Femur (tissue), 1 donor: ENCODE results near the gene WHRN.

Experiments
- DNase-seq: peaks from one replicate; pipeline ENCODE4 v3.0.0-alpha.2; 2017

WHRN gene

DNA sequence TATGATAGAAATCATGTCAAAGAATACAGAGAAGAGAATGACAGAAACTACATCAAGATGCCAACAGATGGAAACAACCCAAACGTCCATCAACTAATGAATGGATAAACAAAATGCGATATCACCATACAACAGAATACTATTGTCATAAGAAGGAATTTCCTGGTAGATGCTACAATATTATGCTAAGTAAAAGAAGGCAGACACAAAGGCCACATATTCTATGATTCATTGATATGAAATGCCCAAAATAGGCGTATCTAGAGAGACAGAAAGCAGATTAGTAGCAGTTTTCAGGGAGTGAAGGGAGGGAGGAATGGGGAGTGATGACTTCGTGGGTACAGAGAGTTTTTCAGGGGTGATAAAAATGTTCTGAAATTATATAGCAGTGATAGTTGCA is 59.2 kb downstream of the WHRN start:
- DNase-seq: no peak

DNA sequence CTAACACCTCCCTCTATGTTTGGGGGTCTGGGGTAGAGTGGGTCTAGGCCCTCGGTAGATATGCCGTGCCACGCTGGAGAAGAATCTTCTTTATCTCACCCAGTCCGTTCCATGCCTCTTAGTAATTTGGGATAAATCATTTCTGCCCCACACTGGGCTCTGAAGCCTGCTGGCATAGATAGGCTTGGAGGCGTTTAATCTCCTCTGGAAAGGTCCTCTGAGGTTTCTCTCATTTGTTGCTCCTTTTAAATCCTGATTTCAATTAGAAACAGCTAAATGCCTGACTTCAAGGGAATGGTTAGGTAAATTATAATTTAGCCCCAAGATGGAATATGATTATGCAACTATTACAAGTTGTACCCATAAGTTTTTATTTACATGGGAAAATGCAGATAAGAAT is 59.7 kb downstream of the WHRN start:
- no peak for DNase-seq

DNA sequence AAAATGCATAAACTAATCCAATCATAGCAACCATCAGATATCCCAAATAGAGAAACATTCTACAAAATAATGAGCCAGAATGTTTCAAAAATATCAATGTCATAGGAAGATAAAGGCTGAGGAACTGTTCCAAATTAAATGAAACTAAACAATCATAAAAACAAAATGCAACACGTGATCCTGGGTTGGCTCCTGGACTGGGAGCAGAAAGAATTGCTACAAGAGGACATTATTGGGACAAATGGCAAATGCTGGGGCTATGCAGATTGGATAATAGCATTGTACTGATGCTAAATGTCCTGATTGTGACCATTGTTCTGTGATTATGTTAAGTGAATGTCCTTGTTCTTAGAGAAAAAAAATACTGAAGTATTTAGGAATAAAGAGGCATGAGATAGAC is 63.3 kb downstream of the WHRN start:
- DNase-seq: no peak

- no peak for DNase-seq
Measured at GRCh38 chr9:114437401-114437893, 67.8 kb downstream of the WHRN start.

- DNase-seq: no peak
Measured at GRCh38 chr9:114434878-114435311, 70.4 kb downstream of the WHRN start.

DNA sequence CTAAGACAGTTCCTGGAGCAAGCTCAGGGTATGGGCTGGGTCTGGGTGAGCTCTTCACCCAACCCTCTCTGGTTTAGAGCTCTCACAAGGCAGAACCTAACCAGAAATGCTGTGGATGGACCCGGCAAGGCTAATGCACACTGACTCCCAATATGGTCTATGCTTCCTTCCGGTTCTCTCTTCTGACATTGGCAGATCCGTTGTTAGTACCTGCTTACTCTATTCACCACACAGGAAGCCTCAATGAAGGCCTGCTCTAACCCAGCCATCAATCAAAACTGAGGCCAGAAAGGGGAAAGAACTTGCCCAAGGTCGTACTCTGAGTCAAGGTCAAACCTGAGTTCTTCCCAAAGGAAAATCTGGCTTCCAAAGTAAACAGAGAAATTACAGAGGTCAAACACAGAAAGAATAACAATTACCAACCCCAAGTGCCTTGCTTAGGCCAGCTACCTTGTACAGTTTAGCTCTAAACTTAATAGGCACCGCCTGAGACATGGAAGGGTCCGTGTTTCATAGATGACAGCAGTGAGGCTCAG is 71.5 kb downstream of the WHRN start:
- peak; percentile 3 for DNase-seq

- DNase-seq: peak; percentile 6
Measured at GRCh38 chr9:114433086-114433485, 72.2 kb downstream of the WHRN start.

DNA sequence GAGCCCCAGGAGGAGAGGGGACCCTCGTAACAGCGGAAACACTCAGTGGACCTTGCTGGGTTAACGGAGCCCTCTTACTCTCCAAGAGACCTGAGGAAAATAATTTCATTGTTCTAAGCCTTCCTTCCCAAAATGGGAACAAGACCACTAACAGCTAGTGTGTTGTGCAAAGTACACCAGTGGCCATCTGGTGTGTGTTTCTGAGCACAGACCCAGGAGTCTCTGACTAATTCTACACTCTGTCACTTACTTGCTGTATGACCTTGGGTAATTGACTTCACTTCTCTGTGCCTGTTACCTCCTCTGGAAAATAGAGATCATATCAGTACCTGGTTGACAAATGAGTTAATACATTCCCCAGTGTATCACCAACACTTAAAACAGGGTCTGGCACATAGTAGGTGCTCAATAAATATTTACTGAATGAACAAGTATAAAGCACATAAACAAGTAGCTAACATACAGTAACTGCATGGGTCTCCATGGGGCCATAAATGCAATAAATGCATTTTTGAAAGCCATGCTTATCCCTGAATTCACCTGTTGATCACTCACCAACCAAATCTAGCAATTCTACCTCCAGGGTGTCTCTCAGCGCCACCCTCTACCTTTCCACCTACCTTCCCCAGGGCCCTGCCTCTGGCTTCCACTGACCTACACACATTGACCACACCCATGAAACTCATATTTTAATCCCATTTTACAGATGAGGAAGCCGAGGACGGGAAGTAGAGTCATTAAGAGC is 72.8 kb downstream of the WHRN start:
- peak; percentile 5 for DNase-seq

- no peak for DNase-seq
Measured at GRCh38 chr9:114431770-114432169, 73.5 kb downstream of the WHRN start.

GRCh38 chr9:114431003-114431402 is 74.3 kb downstream of the WHRN start:
- no peak for DNase-seq

GRCh38 chr9:114430457-114430856 is 74.8 kb downstream of the WHRN start:
- no peak for DNase-seq

DNA sequence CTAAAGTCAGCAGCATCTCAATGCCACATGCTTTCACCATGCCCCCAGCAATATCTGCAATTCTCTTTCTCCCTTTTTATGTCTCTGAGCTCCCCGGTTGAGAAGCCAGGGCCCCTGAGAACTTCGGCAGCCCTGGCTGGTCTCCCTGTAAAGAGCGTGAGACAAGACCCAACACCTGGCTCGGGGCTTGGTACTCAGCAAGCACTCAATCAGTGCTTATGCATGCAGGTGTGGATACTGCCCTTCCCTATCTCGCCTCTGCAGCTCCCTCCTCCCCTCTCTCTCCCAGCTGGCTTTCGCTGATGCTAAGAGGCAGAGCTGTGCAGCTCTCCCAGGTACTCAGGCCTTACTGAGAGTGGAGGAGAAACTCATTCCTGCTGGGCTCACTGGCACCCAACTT is 75.8 kb downstream of the WHRN start:
- DNase-seq: no peak

- no peak for DNase-seq
Measured at GRCh38 chr9:114428466-114428865, 76.8 kb downstream of the WHRN start.

DNA sequence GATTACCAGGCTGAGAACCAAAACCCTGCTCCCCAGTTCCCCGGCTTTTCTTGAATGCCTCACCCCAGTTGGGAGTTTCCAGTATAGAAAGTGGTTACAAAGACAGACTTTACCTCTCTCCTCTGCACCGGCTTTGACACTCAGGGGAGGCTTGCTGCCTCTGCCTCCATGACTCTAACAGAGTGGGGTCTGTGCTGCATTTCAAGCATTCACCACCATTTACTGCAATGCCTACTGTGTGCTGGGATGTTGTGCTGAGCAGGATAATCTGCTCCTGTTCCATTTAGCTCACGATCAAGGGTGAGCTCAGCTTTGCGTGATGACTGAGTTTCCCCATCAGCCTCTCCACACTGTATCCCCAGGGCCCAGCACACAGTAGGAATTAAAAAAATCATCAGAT is 77.6 kb downstream of the WHRN start:
- DNase-seq: no peak

DNA sequence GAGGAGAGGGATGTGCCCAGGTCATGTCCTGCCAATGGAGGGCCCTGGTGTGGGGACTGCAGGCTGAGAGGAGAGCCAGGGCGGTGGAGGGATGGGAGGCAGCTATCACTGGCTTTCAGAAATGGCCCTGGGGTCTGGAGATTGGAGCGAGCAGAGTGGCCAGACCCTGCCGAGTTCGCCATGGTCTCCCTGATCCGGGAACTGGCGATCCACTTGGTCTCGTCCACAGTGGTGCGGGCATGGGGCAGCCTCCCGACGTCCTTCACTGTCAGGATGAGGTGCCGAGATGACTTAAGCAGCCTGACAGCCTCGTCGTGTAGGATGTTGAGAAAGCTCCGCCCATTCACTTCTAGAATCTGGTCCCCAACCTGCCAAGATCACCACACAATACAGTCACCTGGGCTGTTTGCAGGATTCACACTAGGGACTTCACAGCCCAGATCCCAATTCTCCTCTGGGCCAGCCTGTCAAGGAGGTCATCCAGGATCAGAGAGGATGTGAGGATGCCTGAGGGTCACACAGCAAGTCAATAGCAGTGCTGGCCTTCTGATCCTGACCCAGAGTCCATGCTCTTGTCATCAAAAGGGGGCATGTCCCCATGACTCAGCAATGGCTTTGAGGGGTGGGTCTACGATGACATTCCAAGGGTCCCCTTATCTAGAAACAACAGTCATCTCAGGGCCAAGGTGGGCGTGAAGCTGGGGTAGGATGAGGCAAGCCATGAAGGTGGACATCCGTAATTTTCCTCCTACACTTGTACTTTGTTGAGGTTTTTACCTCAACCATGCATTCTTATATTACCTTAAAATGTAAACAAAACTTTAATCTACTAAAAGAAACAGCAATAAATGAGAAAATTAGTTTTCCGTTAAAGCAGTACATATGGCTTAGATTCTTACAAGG is 79.0 kb downstream of the WHRN start:
- no peak for DNase-seq

- no peak for DNase-seq
Measured at GRCh38 chr9:114425126-114425525, 80.1 kb downstream of the WHRN start.

GRCh38 chr9:114424126-114424525 is 81.1 kb downstream of the WHRN start:
- no peak for DNase-seq

DNA sequence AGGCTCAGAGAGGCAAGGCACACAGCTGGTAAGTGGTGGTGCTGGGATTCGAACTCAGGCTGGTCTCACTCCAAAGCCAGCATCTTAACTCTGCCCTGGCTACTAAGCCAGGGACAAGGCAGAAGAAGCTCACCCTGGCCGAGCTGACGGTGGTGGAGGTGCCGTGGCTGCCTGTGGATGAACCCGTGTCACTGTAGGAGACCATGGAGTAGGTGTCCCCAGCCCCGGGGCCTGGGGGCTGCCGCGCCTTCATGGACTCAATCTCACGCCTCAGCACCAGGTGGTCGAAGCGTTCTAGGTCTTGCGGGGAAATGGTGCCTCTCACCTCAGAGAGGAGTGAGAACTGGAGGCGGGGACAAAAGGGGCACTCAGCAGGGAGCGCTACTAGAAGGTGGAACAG is 82.1 kb downstream of the WHRN start:
- no peak for DNase-seq

DNA sequence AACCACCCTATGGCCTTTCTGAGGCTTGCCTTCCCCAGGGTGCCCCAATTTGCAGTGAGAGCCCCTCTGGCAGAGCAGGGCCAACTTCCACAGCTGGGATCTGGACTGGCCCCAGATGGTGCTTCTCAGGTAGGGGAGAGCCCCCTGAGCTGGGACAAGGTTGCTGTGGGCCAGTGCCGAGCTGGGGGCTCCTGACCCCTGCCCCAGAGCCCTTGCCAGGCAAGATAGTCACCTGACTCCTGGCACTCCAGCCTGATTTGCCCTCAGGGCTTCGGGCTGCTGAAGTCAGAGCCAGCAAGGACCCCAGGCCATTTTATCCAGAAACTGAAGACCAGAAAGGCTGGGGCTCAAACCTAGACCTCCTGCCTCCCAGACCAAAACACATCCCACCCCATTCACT is 84.1 kb downstream of the WHRN start:
- DNase-seq: no peak

DNA sequence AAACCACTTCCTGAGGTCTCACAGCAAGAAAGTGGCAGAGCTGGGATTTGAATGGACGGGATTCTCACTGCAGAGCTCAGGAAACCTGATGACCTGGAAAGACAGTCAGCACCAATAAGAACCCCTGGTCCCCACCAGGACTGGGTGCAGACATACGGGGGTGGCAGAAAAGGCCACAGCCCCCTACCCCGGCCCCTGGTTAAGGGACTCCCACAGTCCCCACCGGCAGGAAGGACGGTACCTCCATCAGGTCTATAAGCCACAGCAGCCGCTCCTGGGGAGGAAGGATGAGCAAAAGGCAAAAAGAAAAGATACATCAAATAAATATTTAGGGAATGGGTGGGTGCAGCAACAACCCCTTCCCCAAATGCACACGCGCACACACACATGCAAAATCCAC is 85.5 kb downstream of the WHRN start:
- no peak for DNase-seq

DNA sequence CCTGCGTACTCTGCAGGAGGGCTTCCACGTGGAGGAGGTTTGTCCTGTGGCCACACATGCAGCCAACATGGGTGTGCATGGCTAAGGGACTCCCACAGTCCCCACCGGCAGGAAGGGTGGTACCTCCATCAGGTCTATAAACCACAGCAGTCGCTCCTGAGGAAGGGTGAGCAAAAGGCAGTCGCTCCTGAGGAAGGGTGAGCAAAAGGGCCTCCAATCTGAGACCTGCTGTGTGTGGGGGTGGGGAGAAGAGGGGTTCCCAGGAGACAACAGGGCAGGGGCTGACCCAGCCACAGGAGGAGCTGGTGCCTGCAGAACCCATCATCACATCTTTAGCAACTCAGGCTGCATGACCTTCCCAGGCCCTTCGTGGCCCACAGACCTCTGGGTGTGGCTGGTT is 87.2 kb downstream of the WHRN start:
- DNase-seq: no peak

GRCh38 chr9:114417511-114417910 is 87.8 kb downstream of the WHRN start:
- no peak for DNase-seq

GRCh38 chr9:114416906-114417305 is 88.4 kb downstream of the WHRN start:
- DNase-seq: no peak

GRCh38 chr9:114416290-114416689 is 89.0 kb downstream of the WHRN start:
- no peak for DNase-seq
